ENCODE data around the gene USP17L20.
"Not testable (repeated sequence)": the region's sequence is repeated elsewhere in the genome, so short reads cannot be mapped to it uniquely, and the experiment has no call there.

GRCh38 chr4:9230249-9230648 lies 27.7 kb upstream of the USP17L20 start:
- TF ChIP-seq CTCF (IDR thresholded peaks at IDR 0.05); EZH2 (IDR thresholded peaks at IDR 0.05; ENCODE audit: borderline replicate concordance, insufficient read depth, low read depth, low read length, poor library complexity, severe bottlenecking): not testable (repeated sequence)

All from B cell (primary cell).